Panc1 (cell line): ENCODE measurements around the gene ZDHHC18. TPM values are rescaled to one million over a fixed set of nuclear protein-coding genes. Genes with fewer than 3 reads are reported as not detected.
A peak's percentile ranks its signal among the peaks of the same experiment; 100 is the strongest.

Experiments
- ATAC-seq: fragments of 200-7000 bp; cut with Tn5 transposase; 2 replicates; pipeline ENCODE4 v1.9.1; 2020; ENCODE audit warnings: mild to moderate bottlenecking, moderate library complexity
- BruUV-seq: library from RNA; stranded (reverse); fragments of 400-500 nt; replicated peaks from 2 replicates; lab custom pipeline; 2021; lab: Mats Ljungman, UMichigan
- CTCF ChIA-PET: fragments of 300-600 bp; sonication (Branson Sonifier 250); formaldehyde crosslinking; loops from one replicate; lab custom pipeline; 2022; ENCODE audit warnings: antibody characterized with exemption; lab: Charles Lee
- POLR2A ChIA-PET: fragments of 300-600 bp; sonication (Branson Sonifier 250); formaldehyde crosslinking; loops from one replicate; lab custom pipeline; 2022; ENCODE audit warnings: antibody characterized with exemption; lab: Charles Lee
- DNase-seq: peaks from one replicate; pipeline ENCODE4 v3.0.0-alpha.2; 2010; ENCODE audit warnings: low read depth, low spot score
- H3K27ac ChIP-seq: 2 replicates; pipeline ENCODE4 v1.5.1; 2011; ENCODE audit warnings: mild to moderate bottlenecking, low read length, inconsistent platforms
- H3K27me3 ChIP-seq: fragments of 200-500 bp; sonication (Bioruptor generic); 2 replicates; pipeline ENCODE4 v1.6.0; 2014; ENCODE audit warnings: low read length, inconsistent platforms; ENCODE audit not compliant: control insufficient read depth, insufficient read depth
- H3K36me3 ChIP-seq: fragments of 200-500 bp; sonication (Bioruptor generic); 2 replicates; pipeline ENCODE4 v1.5.1; 2014; ENCODE audit warnings: inconsistent platforms, mild to moderate bottlenecking, low read length, moderate library complexity; ENCODE audit not compliant: control insufficient read depth, insufficient read depth
- H3K4me1 ChIP-seq: 2 replicates; pipeline ENCODE4 v1.5.1; 2011; ENCODE audit warnings: inconsistent platforms, mild to moderate bottlenecking, low read length, moderate library complexity; ENCODE audit not compliant: control insufficient read depth, insufficient read depth
- H3K4me3 ChIP-seq, 2 experiments: 2 replicates each; pipeline ENCODE4 v1.5.1; 2011 to 2012; ENCODE audit warnings: low read depth in 2 of 2, low read length in 2 of 2, mild to moderate bottlenecking in 2 of 2, inconsistent platforms in 1 of 2, moderate library complexity in 1 of 2
- H3K9me3 ChIP-seq: fragments of 200-500 bp; sonication (Bioruptor generic); 2 replicates; pipeline ENCODE4 v1.5.1; 2014; ENCODE audit warnings: low read depth, mild to moderate bottlenecking, inconsistent platforms, low read length, moderate library complexity; ENCODE audit not compliant: control insufficient read depth, insufficient read depth
- CTCF ChIP-seq: fragments of 450-650 bp; IDR thresholded peaks from 2 replicates; pipeline ENCODE4 v1.5.1; 2017; ENCODE audit warnings: mild to moderate bottlenecking
- POLR2AphosphoS5 ChIP-seq: IDR thresholded peaks from 2 replicates; pipeline ENCODE4 v1.6.1; 2012; ENCODE audit warnings: mild to moderate bottlenecking, low read depth, low read length, moderate library complexity
- SIN3A ChIP-seq: IDR thresholded peaks from 2 replicates; pipeline ENCODE4 v1.6.1; 2012; ENCODE audit warnings: low read depth, mild to moderate bottlenecking, low read length, moderate library complexity, borderline replicate concordance; ENCODE audit not compliant: insufficient read depth
- TCF7L2 ChIP-seq: IDR thresholded peaks from 2 replicates; pipeline ENCODE4 v1.6.1; 2011; ENCODE audit warnings: mild to moderate bottlenecking, low read depth, low read length, inconsistent platforms
- in situ Hi-C: cut with HindIII; loops from 2 replicates; pipeline ENCODE4 v1.10.0; 2016; ENCODE audit warnings: low sequenced_read_pairs, low pct_unique_long_range_greater_than_20kb
- intact Hi-C: fragments of 100-400 bp; cut with micrococcal nuclease; formaldehyde crosslinking; loops from one replicate; pipeline ENCODE4 v1.10.0; 2022; ENCODE audit not compliant: unreplicated experiment
- total RNA-seq: library from RNA; stranded (reverse); gene quantifications from one replicate; pipeline ENCODE4 v1.2.1, GENCODE V29; 2021; ENCODE audit not compliant: unreplicated experiment
- TF ChIP-seq, protein P1 (sequence below), 2 experiments: IDR thresholded peaks; 2 replicates each; pipeline ENCODE4 v1.6.1; 2011 to 2012; ENCODE audit warnings: low read depth in 2 of 2, control low read depth in 1 of 2, low read length in 1 of 2, mild to moderate bottlenecking in 1 of 2, moderate library complexity in 1 of 2; ENCODE audit not compliant: insufficient read depth in 1 of 2

ZDHHC18 gene
- total RNA-seq, 1 experiment from 2014 or later: 45.4 TPM

DNA sequence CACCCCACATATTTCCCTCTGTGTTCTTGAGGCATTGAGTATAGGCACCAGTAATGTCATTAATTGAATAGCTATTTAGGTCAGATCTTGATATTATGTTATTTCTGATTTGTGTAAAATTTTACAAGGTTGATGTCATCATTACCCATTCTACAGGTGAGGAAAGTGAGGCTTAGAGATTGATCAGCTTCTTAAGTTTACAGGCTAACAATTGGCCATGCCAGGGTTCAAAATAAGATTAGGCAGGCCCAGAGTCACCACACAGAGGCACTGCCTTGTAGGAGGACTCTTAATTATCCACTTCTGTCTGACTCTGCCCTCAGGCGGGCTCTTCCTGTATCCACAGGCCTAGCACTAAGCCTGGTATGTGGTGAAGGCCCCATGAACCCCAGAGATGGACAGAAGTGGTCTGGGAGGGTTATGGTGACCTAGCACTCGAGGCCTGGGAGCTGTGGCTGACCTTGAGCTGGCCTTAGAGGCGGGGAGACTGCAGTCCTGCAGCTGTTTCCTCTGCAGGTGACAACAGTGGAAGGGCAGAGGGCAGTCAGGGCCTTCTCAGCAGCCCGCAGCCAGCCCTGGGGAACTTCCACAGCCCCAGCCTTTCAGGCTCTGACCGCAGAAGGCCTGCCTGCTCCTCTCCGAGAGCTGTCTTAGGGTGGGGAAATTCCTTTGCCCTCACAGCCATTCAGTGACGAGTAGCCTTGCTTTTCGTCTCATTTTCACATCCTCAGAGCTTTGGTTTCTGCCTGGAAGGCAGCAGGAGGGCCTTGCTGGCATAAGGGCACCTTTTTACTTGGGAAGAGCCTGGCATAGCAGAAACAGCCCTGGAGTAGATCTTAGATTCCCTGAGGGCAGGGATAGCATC, 12.2 kb downstream of the ZDHHC18 start:
- Histone ChIP-seq H3K27ac (no peak overlapping the region), H3K4me1 (no peaks in the 10 kb centered on the region), H3K9me3 (no peaks in the 10 kb centered on the region), H3K36me3 (no peaks in the 10 kb centered on the region), H3K4me3 (no peak overlapping the region), H3K27me3 (no peaks in the 10 kb centered on the region)
- BruUV-seq: no TSS peak
- DNase-seq (no peak), ATAC-seq (peak; percentile 54; the same call in 1 of the 2 replicates)
- in situ Hi-C loops: no loop called here
- POLR2A ChIA-PET: no interaction called here
- CTCF ChIA-PET: no interaction called here
- intact Hi-C loops: no loop called here
- TF ChIP-seq POLR2AphosphoS5: no peak
- TF ChIP-seq, protein P1, sequence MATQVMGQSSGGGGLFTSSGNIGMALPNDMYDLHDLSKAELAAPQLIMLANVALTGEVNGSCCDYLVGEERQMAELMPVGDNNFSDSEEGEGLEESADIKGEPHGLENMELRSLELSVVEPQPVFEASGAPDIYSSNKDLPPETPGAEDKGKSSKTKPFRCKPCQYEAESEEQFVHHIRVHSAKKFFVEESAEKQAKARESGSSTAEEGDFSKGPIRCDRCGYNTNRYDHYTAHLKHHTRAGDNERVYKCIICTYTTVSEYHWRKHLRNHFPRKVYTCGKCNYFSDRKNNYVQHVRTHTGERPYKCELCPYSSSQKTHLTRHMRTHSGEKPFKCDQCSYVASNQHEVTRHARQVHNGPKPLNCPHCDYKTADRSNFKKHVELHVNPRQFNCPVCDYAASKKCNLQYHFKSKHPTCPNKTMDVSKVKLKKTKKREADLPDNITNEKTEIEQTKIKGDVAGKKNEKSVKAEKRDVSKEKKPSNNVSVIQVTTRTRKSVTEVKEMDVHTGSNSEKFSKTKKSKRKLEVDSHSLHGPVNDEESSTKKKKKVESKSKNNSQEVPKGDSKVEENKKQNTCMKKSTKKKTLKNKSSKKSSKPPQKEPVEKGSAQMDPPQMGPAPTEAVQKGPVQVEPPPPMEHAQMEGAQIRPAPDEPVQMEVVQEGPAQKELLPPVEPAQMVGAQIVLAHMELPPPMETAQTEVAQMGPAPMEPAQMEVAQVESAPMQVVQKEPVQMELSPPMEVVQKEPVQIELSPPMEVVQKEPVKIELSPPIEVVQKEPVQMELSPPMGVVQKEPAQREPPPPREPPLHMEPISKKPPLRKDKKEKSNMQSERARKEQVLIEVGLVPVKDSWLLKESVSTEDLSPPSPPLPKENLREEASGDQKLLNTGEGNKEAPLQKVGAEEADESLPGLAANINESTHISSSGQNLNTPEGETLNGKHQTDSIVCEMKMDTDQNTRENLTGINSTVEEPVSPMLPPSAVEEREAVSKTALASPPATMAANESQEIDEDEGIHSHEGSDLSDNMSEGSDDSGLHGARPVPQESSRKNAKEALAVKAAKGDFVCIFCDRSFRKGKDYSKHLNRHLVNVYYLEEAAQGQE (IDR thresholded peaks at IDR 0.05; ENCODE audit: insufficient read depth in 1 of 2, low read depth in 2 of 2, low read length in 1 of 2): no peak
- TF ChIP-seq CTCF: no peak
- TF ChIP-seq TCF7L2: no peak
- TF ChIP-seq SIN3A: no peak

DNA sequence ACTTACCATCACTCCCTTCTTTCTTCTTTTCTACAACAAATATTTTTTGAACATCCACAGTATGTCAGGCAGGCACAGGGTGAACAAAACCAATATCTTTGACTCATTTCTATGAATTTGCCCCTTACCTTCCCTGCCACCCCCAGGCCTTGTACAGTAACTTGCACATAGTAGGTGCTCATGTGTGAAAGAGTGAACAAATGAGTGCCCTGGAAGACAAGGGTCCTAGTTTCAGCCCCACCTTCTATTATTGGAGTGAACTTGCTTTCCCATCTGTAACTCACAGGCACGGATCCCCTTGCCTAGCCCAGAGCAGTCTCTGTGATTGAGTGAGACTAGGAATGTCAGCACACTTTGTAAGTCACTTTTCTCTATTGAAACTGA, 12.8 kb downstream of the ZDHHC18 start:
- H3K27me3 ChIP-seq: no peaks in the 10 kb centered on the region
- no peak for DNase-seq
- no peaks in the 10 kb centered on the region for H3K4me1 ChIP-seq
- intact Hi-C loops (no loop called here), in situ Hi-C loops (no loop called here)
- CTCF ChIA-PET: no interaction called here
- BruUV-seq: no TSS peak
- H3K36me3 ChIP-seq: no peaks in the 10 kb centered on the region
- no peak for ATAC-seq
- no peak for TF ChIP-seq CTCF
- no peak for TF ChIP-seq SIN3A
- TF ChIP-seq, protein P1 (IDR thresholded peaks at IDR 0.05; ENCODE audit: insufficient read depth in 1 of 2, low read depth in 2 of 2, low read length in 1 of 2): no peak
- no peak for TF ChIP-seq POLR2AphosphoS5
- no peak for TF ChIP-seq TCF7L2
- POLR2A ChIA-PET: no interaction called here
- H3K4me3 ChIP-seq: no peak overlapping the region
- no peaks in the 10 kb centered on the region for H3K9me3 ChIP-seq
- H3K27ac ChIP-seq: no peak overlapping the region
